ENCODE results near the gene CUX1. TPM values are rescaled to one million over a fixed set of nuclear protein-coding genes. Genes with fewer than 3 reads are reported as not detected.
"Not testable (repeated sequence)": the region's sequence is repeated elsewhere in the genome, so short reads cannot be mapped to it uniquely, and the experiment has no call there.

CUX1 gene
- total RNA-seq, 4 donors from 2014 or later = 40.0 to 55.9 (median 47.3) TPM

GRCh38 chr7:102046373-102047117, 229.1 kb downstream of the CUX1 start:
- Histone ChIP-seq H3K36me3 (no peaks in the 10 kb centered on the region), H3K27ac (no peak overlapping the region), H3K9me3 (no peaks in the 10 kb centered on the region), H3K4me1 (peaks cover 0 to 30% (median 0%) of the 10 kb centered on the region in 3 donors), H3K27me3 (no peaks in the 10 kb centered on the region), H3K4me3 (no peak overlapping the region)
- TF ChIP-seq POLR2A (IDR thresholded peaks at IDR 0.05) (no peak), CTCF (IDR thresholded peaks at IDR 0.05) (no peak)
- DNase-seq = no peak
- 83 to 84% methylated on average over 10 of the region's 11 CpGs for WGBS, 2 donors
- intact Hi-C loops (cut with DNase I) = no loop called here

- intact Hi-C loops (cut with DNase I) = no loop called here
- Histone ChIP-seq H3K4me3 (no peak overlapping the region), H3K27ac (no peak overlapping the region), H3K27me3 (no peaks in the 10 kb centered on the region), H3K9me3 (no peaks in the 10 kb centered on the region), H3K36me3 (no peaks in the 10 kb centered on the region), H3K4me1 (peaks cover 0 to 31% (median 0%) of the 10 kb centered on the region in 3 donors)
- TF ChIP-seq POLR2A (IDR thresholded peaks at IDR 0.05) = no peak
- no peak for TF ChIP-seq CTCF (IDR thresholded peaks at IDR 0.05)
- 96 to 100% methylated on average over 1 of the region's 1 CpG for WGBS, 2 donors
- no peak for DNase-seq
Observed at GRCh38 chr7:102047167-102047566, 229.7 kb downstream of the CUX1 start.

GRCh38 chr7:102049765-102050164, 232.3 kb downstream of the CUX1 start:
- intact Hi-C loops (cut with DNase I) = no loop called here
- no peaks in the 10 kb centered on the region for H3K27me3 ChIP-seq
- H3K9me3 ChIP-seq = no peaks in the 10 kb centered on the region
- H3K36me3 ChIP-seq = no peaks in the 10 kb centered on the region
- 87 to 96% methylated on average over 3 to 8 of the region's 8 CpGs for WGBS, 2 donors
- TF ChIP-seq CTCF (IDR thresholded peaks at IDR 0.05) = no peak
- no peak for TF ChIP-seq POLR2A (IDR thresholded peaks at IDR 0.05)
- peaks cover 0 to 29% (median 0%) of the 10 kb centered on the region in 3 donors for H3K4me1 ChIP-seq
- no peak overlapping the region for H3K27ac ChIP-seq
- DNase-seq = no peak
- H3K4me3 ChIP-seq = no peak overlapping the region

GRCh38 chr7:102050864-102051460, 233.5 kb downstream of the CUX1 start:
- Histone ChIP-seq H3K4me3 (no peak overlapping the region), H3K36me3 (no peaks in the 10 kb centered on the region), H3K27me3 (no peaks in the 10 kb centered on the region), H3K27ac (no peak overlapping the region), H3K9me3 (no peaks in the 10 kb centered on the region), H3K4me1 (peaks cover 0 to 17% (median 0%) of the 10 kb centered on the region in 3 donors)
- 54 to 60% methylated on average over 10 to 13 of the region's 13 CpGs for WGBS, 2 donors
- intact Hi-C loops (cut with DNase I) = no loop called here
- TF ChIP-seq POLR2A (IDR thresholded peaks at IDR 0.05) = no peak
- no peak for TF ChIP-seq CTCF (IDR thresholded peaks at IDR 0.05)
- no peak for DNase-seq

GRCh38 chr7:102051736-102052135, 234.3 kb downstream of the CUX1 start:
- H3K4me3 ChIP-seq; intact Hi-C loops (cut with DNase I); H3K27ac ChIP-seq; H3K9me3 ChIP-seq; DNase-seq; H3K27me3 ChIP-seq; H3K36me3 ChIP-seq: not testable (repeated sequence)
- peaks cover 0 to 13% (median 0%) of the 10 kb centered on the region in 3 donors for H3K4me1 ChIP-seq
- WGBS, 2 donors = 78% methylated on average over 8 to 10 of the region's 10 CpGs

Measured in esophagus squamous epithelium (tissue), 5 donors.